ENCODE data around the gene MAN2C1.
"Not testable (repeated sequence)": the region's sequence is repeated elsewhere in the genome, so short reads cannot be mapped to it uniquely, and the experiment has no call there.

MAN2C1 gene

GRCh38 chr15:75389791-75390382 is 21.5 kb upstream of the MAN2C1 start:
- no peak overlapping the region for H3K4me3 ChIP-seq (ENCODE audit: low read depth, low read length)
- no peak for DNase-seq (ENCODE audit: low read depth)
- TF ChIP-seq CTCF (IDR thresholded peaks at IDR 0.05; ENCODE audit: low read depth, low read length, missing control alignments) = no peak

GRCh38 chr15:75383986-75384385 is 15.6 kb upstream of the MAN2C1 start:
- not testable (repeated sequence) for DNase-seq (ENCODE audit: low read depth); H3K4me3 ChIP-seq (ENCODE audit: low read depth, low read length)

- H3K4me3 ChIP-seq (ENCODE audit: low read depth, low read length) = no peak overlapping the region
- no peak for DNase-seq (ENCODE audit: low read depth)
- no peak for TF ChIP-seq CTCF (IDR thresholded peaks at IDR 0.05; ENCODE audit: low read depth, low read length, missing control alignments)
Observed at GRCh38 chr15:75380773-75381172, 12.4 kb upstream of the MAN2C1 start.

GRCh38 chr15:75371901-75372688 is 3.7 kb upstream of the MAN2C1 start:
- no peak for TF ChIP-seq CTCF (IDR thresholded peaks at IDR 0.05; ENCODE audit: low read depth, low read length, missing control alignments)
- no peak overlapping the region for H3K4me3 ChIP-seq (ENCODE audit: low read depth, low read length)
- DNase-seq (ENCODE audit: low read depth) = no peak

GRCh38 chr15:75371486-75371885 is 3.1 kb upstream of the MAN2C1 start:
- no peak for DNase-seq (ENCODE audit: low read depth)
- no peak overlapping the region for H3K4me3 ChIP-seq (ENCODE audit: low read depth, low read length)
- no peak for TF ChIP-seq CTCF (IDR thresholded peaks at IDR 0.05; ENCODE audit: low read depth, low read length, missing control alignments)

- TF ChIP-seq CTCF (IDR thresholded peaks at IDR 0.05; ENCODE audit: low read depth, low read length, missing control alignments) = no peak
- H3K4me3 ChIP-seq (ENCODE audit: low read depth, low read length) = no peak overlapping the region
- no peak for DNase-seq (ENCODE audit: low read depth)
Observed at GRCh38 chr15:75369897-75370581, 1.6 kb upstream of the MAN2C1 start.

GRCh38 chr15:75368689-75369239 is 357 bp upstream of the MAN2C1 start:
- no peak for TF ChIP-seq CTCF (IDR thresholded peaks at IDR 0.05; ENCODE audit: low read depth, low read length, missing control alignments)
- no peak for DNase-seq (ENCODE audit: low read depth)
- peak overlapping the region; percentile 72 for H3K4me3 ChIP-seq (ENCODE audit: low read depth, low read length)

Data from GM12864 (cell line).